IMR-90 (cell line): Measurements from ENCODE around the gene PAK4. TPM values are rescaled to one million over a fixed set of nuclear protein-coding genes. Genes with fewer than 3 reads are reported as not detected.

Experiments used
- ATAC-seq: fragments of 200-7000 bp; cut with Tn5 transposase; 2 replicates; pipeline ENCODE4 v1.9.1; 2020; ENCODE audit warnings: low read depth, mild to moderate bottlenecking, moderate library complexity
- BruUV-seq: library from RNA; stranded (reverse); fragments of 400-500 nt; replicated peaks from 2 replicates; lab custom pipeline; 2021; lab: Mats Ljungman, UMichigan
- CTCF ChIA-PET: fragments of 300-600 bp; formaldehyde crosslinking; extraction: SDS; loops from one replicate; lab custom pipeline; 2021; ENCODE audit warnings: antibody characterized with exemption; lab: Yijun Ruan, JAX
- POLR2A ChIA-PET: fragments of 300-600 bp; sonication (Branson Sonifier 250); formaldehyde crosslinking; loops from one replicate; lab custom pipeline; 2022; ENCODE audit warnings: antibody characterized with exemption; ENCODE audit not compliant: unreplicated experiment; lab: Charles Lee
- DNase-seq: peaks from one replicate; pipeline ENCODE4 v3.0.0; 2013
- H2AFZ ChIP-seq: replicated peaks from 2 replicates; pipeline ENCODE3; 2013; ENCODE audit warnings: low read length, mild to moderate bottlenecking; ENCODE audit not compliant: poor library complexity
- H2AK5ac ChIP-seq: 2 replicates; pipeline ENCODE4 v1.6.1; 2013; ENCODE audit warnings: low read depth, low read length, inconsistent platforms
- H2AK9ac ChIP-seq: replicated peaks from 2 replicates; pipeline ENCODE3; 2013; ENCODE audit warnings: mild to moderate bottlenecking, low read depth, low read length, moderate library complexity; ENCODE audit not compliant: poor library complexity
- H2BK120ac ChIP-seq: 2 replicates; pipeline ENCODE4 v1.6.1; 2013; ENCODE audit warnings: low read depth, low read length, inconsistent platforms
- H2BK15ac ChIP-seq: 3 replicates; pipeline ENCODE4 v1.6.1; 2013; ENCODE audit warnings: low read depth, low read length, inconsistent platforms
- H2BK20ac ChIP-seq: 2 replicates; pipeline ENCODE4 v1.6.1; 2013; ENCODE audit warnings: low read depth, mild to moderate bottlenecking, inconsistent platforms, low read length, moderate library complexity
- H2BK5ac ChIP-seq: 2 replicates; pipeline ENCODE4 v1.6.1; 2013; ENCODE audit warnings: mild to moderate bottlenecking, low read depth, low read length, inconsistent platforms; ENCODE audit not compliant: poor library complexity, severe bottlenecking
- H3K14ac ChIP-seq: replicated peaks from 2 replicates; pipeline ENCODE4 v1.6.1; 2013; ENCODE audit warnings: low read depth, low read length, inconsistent platforms
- H3K18ac ChIP-seq: 2 replicates; pipeline ENCODE4 v1.6.1; 2013; ENCODE audit warnings: low read depth, low read length, control low read depth
- H3K23ac ChIP-seq: 2 replicates; pipeline ENCODE4 v1.6.1; 2013; ENCODE audit warnings: low read depth, low read length, inconsistent platforms
- H3K27ac ChIP-seq: 2 replicates; pipeline ENCODE4 v1.5.1; 2013; ENCODE audit warnings: mild to moderate bottlenecking, control low read depth, low read length; ENCODE audit not compliant: insufficient read depth
- H3K27me3 ChIP-seq: 2 replicates; pipeline ENCODE4 v1.6.1; 2013; ENCODE audit warnings: low read length; ENCODE audit not compliant: control insufficient read depth, insufficient read depth
- H3K36me3 ChIP-seq: 2 replicates; pipeline ENCODE4 v1.6.1; 2013; ENCODE audit warnings: low read length, mixed read lengths; ENCODE audit not compliant: control insufficient read depth, insufficient read depth
- H3K4ac ChIP-seq: 2 replicates; pipeline ENCODE4 v1.6.1; 2013; ENCODE audit warnings: low read depth, low read length, inconsistent platforms
- H3K4me1 ChIP-seq: 2 replicates; pipeline ENCODE4 v1.6.1; 2013; ENCODE audit warnings: low read length, mixed read lengths; ENCODE audit not compliant: control insufficient read depth, insufficient read depth
- H3K4me2 ChIP-seq: 2 replicates; pipeline ENCODE4 v1.6.1; 2013; ENCODE audit warnings: low read depth, mild to moderate bottlenecking, control low read depth, low read length, moderate library complexity
- H3K4me3 ChIP-seq: 2 replicates; pipeline ENCODE4 v1.5.1; 2013; ENCODE audit warnings: low read depth, mild to moderate bottlenecking, control low read depth, low read length, moderate library complexity; ENCODE audit not compliant: insufficient read depth
- H3K56ac ChIP-seq: 2 replicates; pipeline ENCODE4 v1.6.1; 2013; ENCODE audit warnings: low read length, inconsistent platforms; ENCODE audit not compliant: insufficient read depth; ENCODE audit errors: extremely low read depth
- H3K79me1 ChIP-seq, 2 experiments: 2 replicates each; pipeline ENCODE4 v1.6.1; 2013; ENCODE audit warnings: low read length in 2 of 2, inconsistent platforms in 1 of 2, low read depth in 1 of 2
- H3K9ac ChIP-seq: 2 replicates; pipeline ENCODE4 v1.6.1; 2013; ENCODE audit warnings: low read depth, low read length, control low read depth
- H3K9me1 ChIP-seq: 2 replicates; pipeline ENCODE4 v1.6.1; 2013; ENCODE audit warnings: low read length, inconsistent platforms; ENCODE audit not compliant: insufficient read depth
- H3K9me3 ChIP-seq: 2 replicates; pipeline ENCODE4 v1.6.1; 2013; ENCODE audit warnings: low read length; ENCODE audit not compliant: control insufficient read depth, insufficient read depth
- H4K20me1 ChIP-seq: 2 replicates; pipeline ENCODE4 v1.6.1; 2013; ENCODE audit warnings: low read length, inconsistent platforms; ENCODE audit not compliant: insufficient read depth
- H4K5ac ChIP-seq: 2 replicates; pipeline ENCODE4 v1.6.1; 2013; ENCODE audit warnings: mild to moderate bottlenecking, low read depth, low read length, control low read depth
- H4K8ac ChIP-seq, 2 experiments: 2 replicates each; pipeline ENCODE4 v1.6.1; 2013; ENCODE audit warnings: low read depth in 2 of 2, low read length in 2 of 2, control low read depth in 1 of 2, inconsistent platforms in 1 of 2
- H4K91ac ChIP-seq: 2 replicates; pipeline ENCODE4 v1.6.1; 2013; ENCODE audit warnings: low read depth, low read length, inconsistent platforms; ENCODE audit not compliant: insufficient read depth
- CEBPB ChIP-seq: IDR thresholded peaks from 2 replicates; pipeline ENCODE4 v1.6.1; 2012; ENCODE audit warnings: low read depth, low read length, improper control_type of control experiment
- CHD1 ChIP-seq: IDR thresholded peaks from 2 replicates; pipeline ENCODE4 v1.6.1; 2012; ENCODE audit warnings: low read depth, low read length, improper control_type of control experiment
- CTCF ChIP-seq: conservative IDR thresholded peaks from 2 replicates; pipeline ENCODE4 v1.5.1; 2012; ENCODE audit warnings: mild to moderate bottlenecking, low read depth, low read length, improper control_type of control experiment
- MAFK ChIP-seq: IDR thresholded peaks from 2 replicates; pipeline ENCODE4 v1.6.1; 2012; ENCODE audit warnings: low read depth, low read length, improper control_type of control experiment
- MAZ ChIP-seq: IDR thresholded peaks from 2 replicates; pipeline ENCODE4 v1.6.1; 2012; ENCODE audit warnings: low read depth, mild to moderate bottlenecking, low read length, improper control_type of control experiment, moderate library complexity, borderline replicate concordance
- POLR2A ChIP-seq: IDR thresholded peaks from 2 replicates; pipeline ENCODE4 v1.6.1; 2012; ENCODE audit warnings: mild to moderate bottlenecking, low read depth, low read length
- RCOR1 ChIP-seq: IDR thresholded peaks from 2 replicates; pipeline ENCODE4 v1.6.1; 2012; ENCODE audit warnings: mild to moderate bottlenecking, low read length, improper control_type of control experiment; ENCODE audit not compliant: insufficient replicate concordance
- RFX5 ChIP-seq: IDR thresholded peaks from 2 replicates; pipeline ENCODE4 v1.8.0; 2012; ENCODE audit warnings: low read depth, mild to moderate bottlenecking, low read length, moderate library complexity
- SMC3 ChIP-seq: fragments of 150-350 bp; IDR thresholded peaks from 2 replicates; pipeline ENCODE4 v1.6.1; 2016; ENCODE audit warnings: low read depth, mild to moderate bottlenecking, antibody characterized with exemption, low read length, moderate library complexity
- WGBS, 2 experiments: methylation state at CpG; one replicate each; pipeline versions ENCODE4 v1.1.5 to v1.1.7; 2013; ENCODE audit warnings: missing lambda C conversion rate in 2 of 2; ENCODE audit not compliant: insufficient read length in 1 of 2; ENCODE audit errors: extremely low coverage in 2 of 2; 5-methylcytosine and 5-hydroxymethylcytosine counted together
- dilution Hi-C: fragments of 300-500 bp; cut with HindIII; formaldehyde crosslinking; loops from one replicate; pipeline ENCODE4 v1.14.3; 2018; ENCODE audit warnings: low sequenced_read_pairs; ENCODE audit not compliant: unreplicated experiment
- in situ Hi-C: fragments of 300-500 bp; cut with MboI; formaldehyde crosslinking; loops from 3 replicates; pipeline ENCODE4 v1.14.3; 2019; ENCODE audit warnings: low sequenced_read_pairs, inconsistent platforms, mixed read lengths
- intact Hi-C: fragments of 100-400 bp; cut with micrococcal nuclease; formaldehyde crosslinking; loops from 2 replicates; pipeline ENCODE4 v1.10.0; 2022
- polyA plus RNA-seq, 3 experiments: library from polyadenylated mRNA; depleted of rRNA; stranded (reverse); fragments of >200 nt; gene quantifications; 2 replicates each; pipeline ENCODE4 v1.2.3, GENCODE V29; 2012; ENCODE audit warnings: low replicate concordance in 1 of 3
- total RNA-seq: library from RNA; depleted of rRNA; stranded (reverse); fragments of >200 nt; gene quantifications from 2 replicates; pipeline ENCODE4 v1.2.3, GENCODE V29; 2012
- TF ChIP-seq, protein P1 (sequence below): fragments of 150-350 bp; IDR thresholded peaks from 2 replicates; pipeline ENCODE4 v1.6.1; 2017; ENCODE audit warnings: mild to moderate bottlenecking, antibody characterized with exemption, low read length, low read depth

Gene PAK4
- total and polyA plus RNA-seq, 2 of the 4 experiments (the other 2 are of a cell fraction) = 2.0 to 27.2 TPM

DNA sequence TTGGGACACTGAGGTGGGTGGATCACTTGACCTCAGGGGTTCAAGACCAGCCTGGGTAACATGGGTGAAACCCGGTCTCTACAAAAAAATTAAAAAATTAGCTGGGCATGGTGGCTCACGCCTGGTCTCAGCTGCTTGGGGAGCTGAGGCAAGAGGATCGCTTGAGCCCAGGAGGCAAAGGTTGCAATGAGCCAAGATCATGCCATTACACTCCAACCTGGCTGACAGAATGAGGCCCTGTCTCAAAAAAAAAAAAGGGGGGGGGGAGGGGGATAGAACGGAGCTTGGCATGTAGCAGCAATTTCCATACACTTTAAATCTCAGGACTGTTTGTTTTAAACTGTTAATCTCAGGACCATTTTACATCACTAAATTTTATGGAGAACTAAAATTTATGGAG lies 39.2 kb upstream of the PAK4 start:
- ChIA-PET CTCF (no interaction called here), POLR2A (no interaction called here)
- Histone ChIP-seq H2AFZ (no peak overlapping the region), H3K9ac (no peak overlapping the region), H4K8ac (no peak overlapping the region), H3K4me3 (no peak overlapping the region), H2BK120ac (no peak overlapping the region), H3K14ac (no peak overlapping the region), H3K4me2 (no peak overlapping the region), H3K4ac (no peak overlapping the region), H3K9me3 (no peaks in the 10 kb centered on the region), H3K27me3 (peaks cover 55% of the 10 kb centered on the region), H4K91ac (no peak overlapping the region), H3K4me1 (peaks cover 3% of the 10 kb centered on the region; the same call in 1 of the 2 replicates), H3K56ac (no peak overlapping the region), H3K23ac (no peak overlapping the region), H3K18ac (no peak overlapping the region), H3K79me1 (no peaks in the 10 kb centered on the region), H2BK20ac (no peak overlapping the region), H3K36me3 (no peaks in the 10 kb centered on the region), H4K5ac (no peak overlapping the region), H2BK15ac (no peak overlapping the region), H2AK5ac (no peak overlapping the region), H3K27ac (no peak overlapping the region), H4K20me1 (no peaks in the 10 kb centered on the region), H2BK5ac (no peak overlapping the region), H2AK9ac (no peak overlapping the region), H3K9me1 (no peaks in the 10 kb centered on the region)
- in situ Hi-C loops (no loop called here), intact Hi-C loops (no loop called here), dilution Hi-C loops (no loop called here)
- no CpG with 5 or more reads among the region's 4 CpGs for WGBS, 2 experiments
- TF ChIP-seq SMC3 (no peak), CTCF (no peak), POLR2A (no peak), RFX5 (no peak), CEBPB (no peak), RCOR1 (no peak), MAZ (no peak), MAFK (no peak), CHD1 (no peak)
- TF ChIP-seq, protein P1, sequence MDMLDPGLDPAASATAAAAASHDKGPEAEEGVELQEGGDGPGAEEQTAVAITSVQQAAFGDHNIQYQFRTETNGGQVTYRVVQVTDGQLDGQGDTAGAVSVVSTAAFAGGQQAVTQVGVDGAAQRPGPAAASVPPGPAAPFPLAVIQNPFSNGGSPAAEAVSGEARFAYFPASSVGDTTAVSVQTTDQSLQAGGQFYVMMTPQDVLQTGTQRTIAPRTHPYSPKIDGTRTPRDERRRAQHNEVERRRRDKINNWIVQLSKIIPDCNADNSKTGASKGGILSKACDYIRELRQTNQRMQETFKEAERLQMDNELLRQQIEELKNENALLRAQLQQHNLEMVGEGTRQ = no peak
- BruUV-seq = no TSS peak
- DNase-seq (no peak), ATAC-seq (no peak)
